ENCODE measurements around the gene DISC1.
A peak's percentile ranks its signal among the peaks of the same experiment; 100 is the strongest.

Gene DISC1

DNA sequence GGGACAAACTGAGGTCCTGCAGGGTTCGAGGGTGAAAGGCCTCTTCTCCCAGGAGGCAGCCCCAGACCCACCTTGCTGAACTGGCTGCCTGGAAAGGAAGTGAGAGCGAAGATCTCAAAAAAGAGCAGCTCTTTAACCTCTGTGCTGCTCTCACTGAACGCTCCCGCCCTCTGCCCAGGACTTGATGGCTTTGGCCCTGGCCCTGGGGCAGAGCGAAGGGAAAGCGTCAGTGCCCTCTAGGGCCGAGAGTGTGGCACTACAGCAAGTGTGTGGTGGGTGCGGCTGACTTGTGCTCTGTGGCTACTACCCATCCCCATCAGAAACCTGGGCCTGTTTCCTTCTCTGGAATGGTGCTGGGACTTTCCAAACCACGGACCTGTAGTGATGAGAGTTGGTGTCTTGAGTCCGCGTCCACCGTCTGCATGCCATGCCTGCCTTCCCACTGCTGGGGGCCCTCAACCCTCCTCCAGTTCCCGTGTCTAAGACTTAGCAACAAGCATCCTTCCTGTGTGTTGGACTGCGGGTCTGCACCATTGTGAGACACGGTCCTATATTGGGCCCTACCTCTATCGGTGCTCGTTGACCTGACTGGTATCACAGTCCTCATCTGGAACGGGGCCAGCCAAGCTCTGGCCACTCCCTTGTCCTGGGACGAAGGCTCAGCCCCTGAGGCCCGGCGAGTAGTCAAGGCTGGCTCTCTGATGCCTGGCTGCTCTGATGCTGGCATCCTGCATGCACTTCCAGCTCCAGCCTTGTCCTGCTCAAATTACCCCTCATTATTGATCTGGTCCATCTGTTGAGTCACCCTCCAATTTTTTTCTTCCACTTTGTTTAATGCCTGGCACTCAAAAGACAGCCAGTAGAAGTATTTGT, 180.3 kb downstream of the DISC1 start:
- DNase-seq (ENCODE audit: low read depth in 2 of 3, low spot score in 1 of 3), result peak; percentile 6 to 34 (median 9)

DNA sequence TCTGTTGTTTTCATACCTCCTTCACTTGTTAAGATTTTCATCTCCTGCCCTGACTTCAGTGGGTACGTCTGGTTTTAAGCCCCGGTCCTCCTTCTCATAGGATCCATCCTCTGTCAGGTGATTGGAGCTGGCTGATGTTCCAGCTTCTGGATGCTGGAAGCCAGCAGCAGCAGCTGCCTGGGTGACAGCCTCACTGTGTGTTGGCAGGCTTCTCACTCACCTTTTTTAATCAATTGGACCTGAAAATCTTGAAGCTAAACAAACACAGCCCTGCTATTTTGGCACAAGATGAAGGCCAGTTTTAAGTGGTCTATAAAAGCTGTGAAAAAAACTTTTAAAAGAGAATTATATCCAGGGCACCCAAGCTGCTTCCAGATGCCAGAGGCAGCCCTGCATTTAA, 181.0 kb downstream of the DISC1 start:
- no peak for DNase-seq (ENCODE audit: low read depth in 2 of 3, low spot score in 1 of 3)

DNA sequence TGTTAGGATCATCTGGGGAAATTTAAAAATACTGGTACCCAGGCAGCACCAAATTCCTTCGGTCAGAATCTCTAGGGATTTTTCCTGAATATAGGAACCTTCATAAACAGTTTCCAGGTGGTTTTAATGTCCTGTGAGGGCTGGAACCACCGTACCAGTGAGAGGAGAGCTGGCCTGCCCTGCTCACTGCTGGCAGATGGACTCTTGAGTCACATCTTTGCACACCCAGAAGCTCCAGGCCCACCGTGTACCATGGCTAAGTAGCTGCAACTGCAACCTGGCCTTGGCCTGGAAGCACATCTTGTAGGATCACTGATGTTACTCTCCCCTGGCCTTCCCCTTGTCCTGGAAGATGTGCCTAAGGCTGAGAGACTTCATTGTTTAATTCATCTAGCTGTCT, 181.5 kb downstream of the DISC1 start:
- DNase-seq (ENCODE audit: low read depth in 2 of 3, low spot score in 1 of 3), result no peak

DNA sequence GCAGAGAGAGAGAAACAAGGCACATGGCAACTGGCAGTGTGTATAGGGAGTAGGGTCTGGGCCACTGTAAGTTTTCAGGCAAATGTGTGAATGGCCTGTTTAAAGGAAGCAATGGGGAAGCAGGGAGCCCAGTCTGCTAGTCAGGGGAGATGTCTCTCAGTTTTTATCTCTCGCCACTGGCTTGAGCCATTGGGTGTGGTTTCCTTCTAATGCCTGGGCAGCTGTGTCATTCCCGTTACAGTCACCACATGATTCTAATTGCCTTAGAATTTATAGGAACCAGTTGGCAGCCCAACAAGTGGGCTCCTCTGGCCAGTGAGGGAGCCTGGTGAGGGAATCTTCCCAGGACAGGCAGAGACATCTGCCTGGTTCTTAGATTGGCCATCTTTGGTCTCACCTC, 182.4 kb downstream of the DISC1 start:
- no peak for DNase-seq (ENCODE audit: low read depth in 2 of 3, low spot score in 1 of 3)

DNA sequence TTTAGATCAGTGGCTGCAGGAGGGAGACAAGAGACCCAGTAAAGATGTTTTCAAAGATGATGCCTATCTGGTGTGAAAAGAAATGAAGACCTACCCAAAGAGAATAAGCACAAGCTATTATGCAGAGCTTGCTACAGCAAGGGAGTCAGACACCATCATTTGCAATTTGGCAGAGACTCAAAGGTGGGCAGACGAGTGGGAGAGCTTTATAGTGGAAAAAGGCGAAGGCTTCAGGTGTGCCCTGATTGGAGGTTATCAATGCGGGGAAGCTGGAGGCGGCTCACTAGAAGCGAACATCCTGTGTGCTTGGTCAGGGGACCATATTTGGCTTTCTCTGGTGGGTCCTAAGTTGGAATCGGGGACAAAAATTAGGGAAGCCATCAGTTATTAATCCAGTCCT, 183.8 kb downstream of the DISC1 start:
- no peak for DNase-seq (ENCODE audit: low read depth in 2 of 3, low spot score in 1 of 3)

DNA sequence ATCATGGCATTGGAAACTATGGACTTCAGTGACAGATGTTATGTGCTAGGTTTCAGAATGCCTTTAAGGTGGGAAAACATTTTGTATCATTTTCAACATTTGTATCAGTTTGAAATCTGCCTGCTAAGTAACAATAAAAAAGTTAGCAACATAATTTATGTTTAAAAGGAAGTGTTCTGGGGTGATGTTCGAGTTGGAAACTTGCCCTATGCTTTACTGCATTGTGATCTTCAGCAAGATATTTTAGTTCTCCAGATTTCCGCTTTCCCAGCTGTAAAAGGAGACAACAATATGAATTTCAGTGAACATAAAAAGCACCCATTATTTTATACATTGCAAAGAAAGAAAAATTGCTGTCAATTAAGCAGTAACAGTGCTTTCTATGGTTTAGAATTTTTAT, 187.4 kb downstream of the DISC1 start:
- no peak for DNase-seq (ENCODE audit: low read depth in 2 of 3, low spot score in 1 of 3)

DNA sequence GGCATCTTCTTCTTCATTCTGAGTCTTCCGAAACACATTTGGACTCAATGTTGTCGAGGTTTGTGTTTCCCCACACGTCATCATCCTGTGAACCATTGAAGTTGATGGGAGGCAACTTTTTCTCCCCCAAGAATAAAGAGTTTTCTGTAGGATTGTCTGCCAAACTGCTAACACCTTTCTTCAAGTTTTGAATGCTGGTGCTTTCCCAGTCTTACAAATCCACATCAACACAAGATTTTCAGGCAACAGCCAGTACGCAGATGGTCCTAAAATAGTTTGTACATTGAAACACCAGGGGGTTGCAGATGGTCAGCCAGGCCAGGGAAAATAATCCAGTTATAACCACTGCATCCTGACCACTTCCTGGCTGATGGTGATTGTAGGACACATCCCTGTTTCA, 187.9 kb downstream of the DISC1 start:
- DNase-seq (ENCODE audit: low read depth in 2 of 3, low spot score in 1 of 3), result no peak

DNA sequence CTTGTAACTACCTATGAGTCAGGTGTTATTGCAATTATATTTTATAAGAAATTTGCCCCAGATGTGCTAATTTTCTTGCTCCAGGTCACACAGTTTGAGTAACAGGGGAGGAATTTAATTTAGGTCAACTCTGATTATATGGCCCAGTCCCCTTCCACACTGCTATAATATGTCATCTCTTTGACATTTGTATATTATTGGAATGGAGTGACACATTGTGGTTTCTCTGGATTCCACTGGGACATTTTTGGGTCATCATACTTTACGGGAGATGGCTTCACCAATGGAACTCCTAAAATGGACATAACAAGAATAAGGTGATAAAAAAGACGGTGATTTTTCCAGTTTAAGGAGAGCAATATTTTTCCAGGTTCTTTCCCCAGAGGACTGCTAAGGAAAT, 191.2 kb downstream of the DISC1 start:
- no peak for DNase-seq (ENCODE audit: low read depth in 2 of 3, low spot score in 1 of 3)

DNA sequence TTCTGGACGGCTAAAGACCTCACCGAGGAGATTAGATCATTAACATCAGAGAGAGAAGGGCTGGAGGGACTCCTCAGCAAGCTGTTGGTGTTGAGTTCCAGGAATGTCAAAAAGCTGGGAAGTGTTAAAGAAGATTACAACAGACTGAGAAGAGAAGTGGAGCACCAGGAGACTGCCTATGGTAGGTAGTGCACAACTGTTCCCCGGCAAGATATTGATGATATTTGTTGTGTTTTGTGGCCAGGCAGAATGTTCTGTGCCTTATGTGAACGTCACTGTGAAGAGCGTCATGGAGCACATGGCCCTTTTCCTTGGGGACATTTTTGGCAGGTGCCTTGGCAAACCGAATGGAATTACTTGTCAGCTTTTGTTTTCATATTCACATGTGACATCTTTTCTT, 191.7 kb downstream of the DISC1 start:
- DNase-seq (ENCODE audit: low read depth in 2 of 3, low spot score in 1 of 3), result no peak

DNA sequence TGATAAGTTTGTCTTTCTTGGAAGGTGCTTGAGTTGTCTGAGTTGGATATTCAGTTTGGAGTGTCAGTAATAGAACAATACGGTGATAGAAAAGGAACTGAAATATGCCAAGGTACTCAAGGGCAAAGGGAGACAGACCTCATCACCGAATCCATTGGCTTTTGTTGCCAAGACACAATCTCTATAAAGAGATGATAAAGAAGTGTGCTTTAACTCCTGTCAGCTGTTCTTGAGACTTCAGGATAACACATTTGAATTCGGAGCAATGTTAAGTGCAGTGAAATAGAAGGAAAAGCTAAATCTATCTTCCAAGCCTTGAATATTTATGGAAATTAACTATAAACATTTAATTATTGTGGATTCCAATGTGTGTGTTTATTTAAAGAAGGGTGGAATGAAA, 194.7 kb downstream of the DISC1 start:
- DNase-seq (ENCODE audit: low read depth in 2 of 3, low spot score in 1 of 3), result no peak

DNA sequence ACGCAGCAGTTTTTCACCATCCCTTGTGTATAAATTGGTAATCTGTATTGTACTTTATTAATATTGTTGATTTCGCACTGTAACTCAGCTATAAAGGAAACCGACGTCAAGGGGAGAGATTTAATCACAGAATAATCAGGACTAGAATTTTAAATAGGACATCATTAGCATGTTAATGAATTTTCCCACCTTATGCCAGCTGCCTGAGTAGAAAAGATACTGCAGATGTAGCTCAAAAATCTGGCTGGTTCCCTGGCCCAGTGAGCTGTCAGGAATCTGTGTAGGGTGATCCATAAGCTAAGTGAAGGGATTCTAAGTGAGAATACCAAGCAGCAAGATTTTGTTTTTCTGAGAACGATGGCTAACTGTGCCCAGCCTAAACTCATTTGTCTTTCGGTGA, 195.5 kb downstream of the DISC1 start:
- no peak for DNase-seq (ENCODE audit: low read depth in 2 of 3, low spot score in 1 of 3)

DNA sequence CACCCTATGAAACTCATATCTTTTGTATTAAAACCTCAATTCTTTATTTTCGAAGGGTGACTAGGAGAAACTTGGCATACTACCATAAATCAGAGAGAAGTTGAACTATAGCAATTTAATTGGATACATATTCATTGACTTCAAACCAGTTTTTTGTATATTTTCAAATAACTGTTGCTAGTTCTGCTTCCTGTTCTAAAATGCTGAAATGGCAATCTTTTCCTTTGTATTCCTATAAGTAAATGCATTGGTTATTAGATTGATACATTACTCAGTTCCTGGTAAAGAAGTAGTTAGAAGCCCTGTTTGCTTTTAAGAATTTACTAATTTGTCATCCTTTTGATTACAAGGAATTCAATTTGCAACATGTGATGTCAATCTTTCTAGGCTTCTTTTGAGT, 200.0 kb downstream of the DISC1 start:
- no peak for DNase-seq (ENCODE audit: low read depth in 2 of 3, low spot score in 1 of 3)

DNA sequence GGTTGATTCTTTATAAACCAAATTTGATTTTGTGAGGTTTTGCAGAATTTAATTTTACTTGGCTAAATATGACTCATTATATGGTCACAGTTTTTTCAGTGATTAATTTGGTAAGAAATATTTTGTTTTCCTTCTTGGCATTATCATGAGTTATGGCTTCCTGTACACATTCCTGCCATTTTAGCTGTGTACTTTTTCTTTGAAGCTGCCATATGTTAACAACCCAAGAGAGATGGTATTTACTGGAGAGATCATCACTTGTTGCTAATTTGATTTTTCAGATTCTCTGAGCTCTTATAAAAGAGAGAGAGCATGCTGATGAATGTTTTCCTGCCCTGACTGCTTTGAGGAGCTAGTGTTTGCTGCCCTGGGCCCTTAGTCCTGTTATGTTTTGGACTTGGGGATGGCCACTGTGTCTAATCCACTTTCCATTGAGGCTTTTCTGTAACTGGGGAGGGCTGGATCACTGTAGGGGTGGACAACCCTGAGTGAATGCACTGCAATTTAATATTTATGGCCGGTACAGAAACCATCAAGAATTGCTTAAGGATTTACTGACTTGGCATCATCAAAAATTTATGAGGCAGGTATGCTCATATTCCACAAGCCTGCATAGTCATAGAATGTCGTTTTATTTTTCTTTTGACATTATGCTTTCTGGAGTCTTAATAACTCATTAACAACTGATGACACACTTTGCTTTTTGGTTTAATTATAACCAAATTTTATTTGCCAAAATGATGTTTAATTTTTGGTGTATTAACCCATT, 200.9 kb downstream of the DISC1 start:
- no peak for DNase-seq (ENCODE audit: low read depth in 2 of 3, low spot score in 1 of 3)

DNA sequence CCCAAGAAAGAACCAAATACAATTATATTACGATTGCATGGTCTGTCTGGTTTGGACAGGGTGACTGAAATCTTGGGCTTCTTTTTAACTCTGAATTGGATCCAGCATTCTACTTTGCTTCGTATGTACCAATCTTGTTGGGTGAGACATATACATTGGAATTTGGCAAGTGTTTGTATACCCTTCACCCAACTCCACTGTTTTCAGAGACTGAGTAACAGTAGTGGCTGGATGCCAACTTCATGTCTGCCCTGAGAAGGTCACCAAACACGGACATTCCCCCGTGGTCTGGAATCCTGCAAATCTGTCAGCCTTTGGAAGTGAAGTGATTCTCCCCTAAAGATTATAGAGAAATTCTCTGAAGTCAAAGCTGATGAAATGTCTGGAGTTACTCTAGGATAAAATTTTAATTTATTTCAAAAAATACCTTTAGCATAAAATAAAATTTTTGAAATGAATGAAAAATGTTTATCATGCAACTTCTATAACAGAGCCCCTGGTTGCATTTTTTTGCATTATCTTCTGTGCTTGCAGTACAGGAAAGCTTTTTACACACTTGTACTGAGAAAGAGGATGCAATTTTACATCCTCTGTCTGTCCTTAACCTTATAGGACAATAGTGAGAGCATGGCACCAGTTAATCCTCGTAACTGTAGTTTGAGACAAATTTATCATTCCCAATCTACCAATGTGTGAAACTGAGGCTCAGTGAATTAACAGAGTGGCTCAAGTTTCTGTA, 201.8 kb downstream of the DISC1 start:
- no peak for DNase-seq (ENCODE audit: low read depth in 2 of 3, low spot score in 1 of 3)

DNA sequence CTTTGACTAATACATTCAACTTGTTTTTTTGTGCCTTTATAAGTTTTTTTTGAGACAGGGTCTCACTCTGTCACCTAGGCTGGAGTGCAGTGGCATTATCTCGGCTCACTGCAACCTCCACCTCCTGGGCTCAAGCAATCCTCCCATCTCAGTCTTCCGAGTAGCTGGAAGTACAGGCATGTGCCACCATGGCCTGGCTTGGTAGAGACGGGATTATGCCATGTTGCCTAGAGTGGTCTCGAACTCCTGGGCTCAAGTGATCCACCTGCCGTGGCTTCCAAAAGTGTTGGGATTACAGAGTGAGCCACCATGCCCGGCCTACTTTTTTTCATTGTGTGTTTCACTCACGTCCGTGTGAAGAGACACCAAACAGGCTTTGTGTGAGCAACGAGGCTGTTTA, 202.7 kb downstream of the DISC1 start:
- no peak for DNase-seq (ENCODE audit: low read depth in 2 of 3, low spot score in 1 of 3)

DNA sequence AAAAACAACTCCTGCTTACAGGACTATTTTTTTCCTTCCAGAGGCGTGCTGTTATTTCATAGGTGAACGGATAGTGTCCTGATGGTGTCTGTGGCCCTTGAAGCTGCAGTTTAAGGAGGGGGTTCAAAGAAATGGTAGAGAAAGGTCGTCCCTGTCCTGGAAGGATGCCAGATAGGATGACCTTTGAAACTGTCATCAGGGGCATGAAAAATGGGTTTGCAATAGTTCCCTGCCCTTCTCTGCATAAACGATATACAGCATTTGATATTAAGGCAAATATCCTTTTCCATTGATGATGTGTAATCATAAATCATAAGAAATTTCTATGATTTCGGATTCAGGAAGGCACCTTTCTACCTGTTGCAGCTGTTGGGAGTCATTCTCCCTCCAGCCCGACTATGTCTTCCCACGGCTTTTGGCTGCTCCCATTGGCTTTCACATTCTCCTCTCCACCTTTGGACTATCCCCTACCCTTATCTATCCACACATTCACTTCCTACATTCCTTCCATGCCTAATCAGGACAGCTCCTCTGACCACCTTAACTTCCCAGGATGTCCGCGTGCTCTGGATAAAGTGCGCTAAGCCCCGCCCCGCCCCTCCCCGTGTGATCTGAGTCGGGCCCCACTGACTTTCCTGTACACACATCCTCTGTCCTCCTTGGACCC, 209.8 kb downstream of the DISC1 start:
- no peak for DNase-seq (ENCODE audit: low read depth in 2 of 3, low spot score in 1 of 3)

DNA sequence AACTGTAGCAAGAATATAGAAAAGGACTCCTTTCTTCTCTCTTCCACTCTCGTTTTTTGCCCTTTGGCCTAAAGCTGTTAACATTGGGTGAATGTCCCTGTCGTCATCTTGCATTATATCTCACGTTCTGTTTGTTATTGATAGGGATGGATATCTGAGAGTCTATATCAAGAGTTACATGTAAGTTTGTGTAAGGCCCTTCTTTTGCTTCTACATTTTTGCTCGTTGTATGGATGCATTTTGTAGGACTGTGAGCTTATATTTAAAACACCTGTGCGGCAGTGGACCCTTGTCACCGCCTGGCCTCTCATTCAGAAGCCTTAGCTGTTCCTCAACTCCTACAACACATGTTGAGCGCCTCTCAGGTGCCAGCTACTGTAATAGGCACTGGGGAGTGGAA, 211.9 kb downstream of the DISC1 start:
- DNase-seq (ENCODE audit: low read depth in 2 of 3, low spot score in 1 of 3), result no peak

DNA sequence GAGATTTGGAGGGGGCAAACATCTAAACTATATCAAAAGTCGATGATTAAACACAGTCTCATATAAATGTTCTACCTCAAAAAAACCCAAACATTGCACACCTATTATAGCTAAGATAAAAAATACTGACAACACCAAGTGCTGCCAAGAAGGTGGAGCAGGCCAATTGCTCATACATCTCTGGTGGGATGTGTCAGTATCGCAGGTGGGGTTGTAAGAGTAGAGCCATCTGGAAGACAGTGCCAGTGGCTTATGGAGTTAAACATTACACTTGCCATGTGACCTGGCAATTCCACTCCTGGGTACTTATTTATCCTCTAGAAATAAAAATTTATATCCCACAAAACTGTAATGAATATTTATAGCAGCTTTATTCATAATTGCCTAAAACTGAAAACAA, 213.4 kb downstream of the DISC1 start:
- DNase-seq (ENCODE audit: low read depth in 2 of 3, low spot score in 1 of 3), result no peak

DNA sequence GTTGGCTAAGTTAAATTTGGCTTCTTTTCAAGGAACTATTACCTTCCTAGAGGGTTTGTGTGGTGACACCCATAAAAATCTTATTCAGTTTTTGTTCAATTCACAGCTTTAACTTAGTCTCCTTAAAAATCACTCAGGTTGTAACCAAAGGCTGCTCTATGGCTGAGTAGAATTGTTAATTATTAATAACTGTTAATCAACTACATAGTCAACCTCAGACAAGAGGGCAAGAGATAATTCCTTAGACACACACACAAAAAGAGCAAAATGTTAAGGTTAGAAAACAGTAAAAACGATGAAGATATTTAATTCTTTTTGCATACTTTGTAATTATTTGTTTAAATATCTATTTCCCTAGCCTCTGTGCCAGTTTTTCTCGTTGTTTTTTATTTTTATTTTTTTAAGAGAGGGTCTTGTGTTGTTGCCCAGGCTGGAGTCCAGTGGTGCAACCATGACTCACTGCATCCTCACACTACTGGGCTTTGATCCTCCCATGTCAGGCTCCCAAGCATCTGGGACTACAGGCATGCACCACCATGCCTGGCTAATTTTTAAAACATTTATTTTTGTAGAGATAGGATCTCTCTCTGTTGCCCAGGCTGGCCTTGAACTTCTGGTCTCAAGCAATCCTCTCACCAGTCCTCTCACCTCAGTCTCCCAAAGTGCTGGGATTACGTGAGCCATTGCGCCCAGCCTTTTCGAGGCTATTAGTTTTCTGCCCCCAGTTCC, 215.2 kb downstream of the DISC1 start:
- DNase-seq (ENCODE audit: low read depth in 2 of 3, low spot score in 1 of 3), result no peak

DNA sequence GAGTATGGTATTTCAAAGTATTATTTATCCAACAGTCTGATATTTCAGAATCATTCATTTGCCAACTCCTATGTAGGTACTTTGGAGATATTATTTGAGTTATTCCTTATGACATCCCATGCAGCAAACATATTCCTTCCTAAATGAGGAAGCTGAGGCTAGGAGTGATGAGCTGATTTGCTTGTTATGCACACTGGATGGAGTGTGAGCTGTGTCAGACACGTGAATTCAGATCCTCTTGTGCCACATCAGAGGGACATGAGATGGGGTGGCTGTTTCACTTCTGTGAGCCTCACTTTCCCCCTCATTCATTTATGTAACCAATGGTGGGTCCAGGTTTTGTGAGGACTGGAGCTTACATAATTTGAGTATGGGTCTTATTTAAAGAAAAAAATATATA, 215.9 kb downstream of the DISC1 start:
- no peak for DNase-seq (ENCODE audit: low read depth in 2 of 3, low spot score in 1 of 3)
